BLaER1 treated with 17β-estradiol and CSF1 and Interleukin-3, amounts not matched to agents 10 nM and 100 nM (cell line): Measurements from ENCODE around the gene JAKMIP2.

Experiments
- H3K27ac ChIP-seq, 11 experiments: shearing (Covaris generic); formaldehyde crosslinking; 2 replicates each; pipeline ENCODE4 v1.8.1; 2022
- H3K27me3 ChIP-seq, 11 experiments: shearing (Covaris generic); formaldehyde crosslinking; 2 replicates each; pipeline ENCODE4 v1.8.1; 2022
- H3K36me3 ChIP-seq, 11 experiments: shearing (Covaris generic); formaldehyde crosslinking; 2 replicates each; pipeline ENCODE4 v1.8.1; 2022
- H3K4me1 ChIP-seq, 10 experiments: shearing (Covaris generic); formaldehyde crosslinking; 2 replicates each; pipeline ENCODE4 v1.8.1; 2022
- H3K4me2 ChIP-seq, 11 experiments: shearing (Covaris generic); formaldehyde crosslinking; 2 replicates each; pipeline ENCODE4 v1.8.1; 2022
- H3K4me3 ChIP-seq, 10 experiments: shearing (Covaris generic); formaldehyde crosslinking; 2 replicates each; pipeline ENCODE4 v1.8.1; 2022
- H3K9ac ChIP-seq, 11 experiments: shearing (Covaris generic); formaldehyde crosslinking; 2 replicates each; pipeline ENCODE4 v1.8.1; 2022
- H3K9me3 ChIP-seq, 11 experiments: shearing (Covaris generic); formaldehyde crosslinking; replicated peaks in 1 of 11; 2 replicates each; pipeline ENCODE4 v1.8.1; 2022
- H4K20me1 ChIP-seq, 11 experiments: shearing (Covaris generic); formaldehyde crosslinking; 2 replicates each; pipeline ENCODE4 v1.8.1; 2022
- Cebpa-rat ChIP-seq, 11 experiments: shearing (Covaris generic); IDR thresholded peaks; 2 replicates each; pipeline ENCODE4 v1.8.1; 2022

The JAKMIP2 gene

GRCh38 chr5:147780924-147781573 lies 1.5 kb downstream of the JAKMIP2 start:
- Histone ChIP-seq H3K27ac (peak overlapping the region; percentile 35 to 91 (median 85); a peak in 16 of 22 replicates), H3K36me3 (peaks cover 7 to 22% (median 13%) of the 10 kb centered on the region in 11 experiments; a peak in 20 of 22 replicates), H3K27me3 (no peaks in the 10 kb centered on the region), H3K9ac (peak overlapping the region; percentile 81 to 89 (median 83)), H4K20me1 (peaks cover 0 to 50% (median 0%) of the 10 kb centered on the region in 11 experiments; a peak in 5 of 22 replicates), H3K4me1 (peaks cover 23 to 54% (median 30%) of the 10 kb centered on the region in 10 experiments), H3K9me3 (peaks cover 10 to 16% (median 13%) of the 10 kb centered on the region in 11 experiments), H3K4me3 (peak overlapping the region; percentile 70 to 86 (median 75)), H3K4me2 (peak overlapping the region; percentile 68 to 98 (median 85))
- no peak for TF ChIP-seq Cebpa-rat (IDR thresholded peaks at IDR 0.05)

GRCh38 chr5:147779694-147780093 lies 2.8 kb downstream of the JAKMIP2 start:
- Histone ChIP-seq H3K27me3 (no peaks in the 10 kb centered on the region), H3K36me3 (peaks cover 8 to 35% (median 14%) of the 10 kb centered on the region in 11 experiments; a peak in 20 of 22 replicates), H3K4me2 (peak overlapping the region; percentile 68 to 98 (median 85); a peak in 19 of 22 replicates), H3K9me3 (peaks cover 11 to 23% (median 19%) of the 10 kb centered on the region in 11 experiments), H3K4me3 (peak overlapping the region in 4 of 10 experiments; percentile 74 to 82 (median 75); a peak in 8 of 20 replicates), H4K20me1 (peaks cover 0 to 64% (median 0%) of the 10 kb centered on the region in 11 experiments; a peak in 6 of 22 replicates), H3K4me1 (peaks cover 23 to 60% (median 30%) of the 10 kb centered on the region in 10 experiments), H3K9ac (peak overlapping the region in 3 of 11 experiments; percentile 81 to 83 (median 83); a peak in 6 of 22 replicates), H3K27ac (peak overlapping the region in 3 of 11 experiments; percentile 61 to 87 (median 82); a peak in 6 of 22 replicates)
- no peak for TF ChIP-seq Cebpa-rat (IDR thresholded peaks at IDR 0.05)

- Histone ChIP-seq H4K20me1 (peaks cover 0 to 91% (median 0%) of the 10 kb centered on the region in 11 experiments; a peak in 9 of 22 replicates), H3K27me3 (no peaks in the 10 kb centered on the region), H3K36me3 (peaks cover 8 to 59% (median 14%) of the 10 kb centered on the region in 11 experiments; a peak in 20 of 22 replicates), H3K27ac (no peak overlapping the region), H3K9ac (no peak overlapping the region), H3K4me3 (peak overlapping the region in 2 of 10 experiments; percentile 19 to 82; a peak in 2 of 20 replicates), H3K4me1 (peaks cover 15 to 66% (median 24%) of the 10 kb centered on the region in 10 experiments; a peak in 19 of 20 replicates), H3K4me2 (peak overlapping the region in 2 of 11 experiments; percentile 85 to 89; a peak in 3 of 22 replicates), H3K9me3 (peaks cover 11 to 23% (median 19%) of the 10 kb centered on the region in 11 experiments)
- TF ChIP-seq Cebpa-rat (IDR thresholded peaks at IDR 0.05), result no peak
Observed at GRCh38 chr5:147776989-147777388, 5.5 kb downstream of the JAKMIP2 start.

GRCh38 chr5:147773587-147773986 lies 8.9 kb downstream of the JAKMIP2 start:
- no peak overlapping the region for H3K27ac ChIP-seq
- H3K9me3 ChIP-seq, result peaks cover 11 to 23% (median 19%) of the 10 kb centered on the region in 11 experiments
- no peak for TF ChIP-seq Cebpa-rat (IDR thresholded peaks at IDR 0.05)
- H3K4me2 ChIP-seq, result peak overlapping the region in 2 of 11 experiments; percentile 45 to 65; a peak in 4 of 22 replicates
- no peak overlapping the region for H3K4me3 ChIP-seq
- peaks cover 0 to 88% (median 0%) of the 10 kb centered on the region in 10 experiments; a peak in 5 of 20 replicates for H3K4me1 ChIP-seq
- H4K20me1 ChIP-seq, result peaks cover 0 to 100% (median 0%) of the 10 kb centered on the region in 11 experiments; a peak in 10 of 22 replicates
- H3K36me3 ChIP-seq, result peaks cover 8 to 91% (median 14%) of the 10 kb centered on the region in 11 experiments; a peak in 20 of 22 replicates
- no peak overlapping the region for H3K9ac ChIP-seq
- H3K27me3 ChIP-seq, result no peaks in the 10 kb centered on the region

GRCh38 chr5:147773139-147773538 lies 9.4 kb downstream of the JAKMIP2 start:
- no peak overlapping the region for H3K27ac ChIP-seq
- peaks cover 11 to 23% (median 19%) of the 10 kb centered on the region in 11 experiments for H3K9me3 ChIP-seq
- peak overlapping the region in 2 of 11 experiments; percentile 45 to 65; a peak in 4 of 22 replicates for H3K4me2 ChIP-seq
- no peak overlapping the region for H3K4me3 ChIP-seq
- no peak for TF ChIP-seq Cebpa-rat (IDR thresholded peaks at IDR 0.05)
- H3K36me3 ChIP-seq, result peaks cover 8 to 96% (median 14%) of the 10 kb centered on the region in 11 experiments; a peak in 20 of 22 replicates
- H4K20me1 ChIP-seq, result peaks cover 0 to 100% (median 0%) of the 10 kb centered on the region in 11 experiments; a peak in 10 of 22 replicates
- H3K27me3 ChIP-seq, result no peaks in the 10 kb centered on the region
- H3K4me1 ChIP-seq, result peaks cover 0 to 88% (median 0%) of the 10 kb centered on the region in 10 experiments; a peak in 5 of 20 replicates
- no peak overlapping the region for H3K9ac ChIP-seq

- peak overlapping the region in 2 of 11 experiments; percentile 19 to 32; a peak in 3 of 22 replicates for H3K4me2 ChIP-seq
- no peak overlapping the region for H3K27ac ChIP-seq
- peaks cover 0 to 100% (median 7%) of the 10 kb centered on the region in 11 experiments; a peak in 10 of 22 replicates for H4K20me1 ChIP-seq
- TF ChIP-seq Cebpa-rat (IDR thresholded peaks at IDR 0.05), result no peak
- no peaks in the 10 kb centered on the region for H3K9me3 ChIP-seq
- peaks cover 0 to 78% (median 0%) of the 10 kb centered on the region in 10 experiments; a peak in 4 of 20 replicates for H3K4me1 ChIP-seq
- H3K27me3 ChIP-seq, result no peaks in the 10 kb centered on the region
- peaks cover 0 to 90% (median 0%) of the 10 kb centered on the region in 11 experiments; a peak in 6 of 22 replicates for H3K36me3 ChIP-seq
- H3K4me3 ChIP-seq, result no peak overlapping the region
- H3K9ac ChIP-seq, result no peak overlapping the region
Observed at GRCh38 chr5:147767048-147767447, 15.5 kb downstream of the JAKMIP2 start.

GRCh38 chr5:147763791-147764525 lies 18.6 kb downstream of the JAKMIP2 start:
- Histone ChIP-seq H3K4me2 (peak overlapping the region in 2 of 11 experiments; percentile 45 to 49; a peak in 4 of 22 replicates), H3K9ac (no peak overlapping the region), H3K27ac (no peak overlapping the region), H3K36me3 (peaks cover 0 to 85% (median 0%) of the 10 kb centered on the region in 11 experiments; a peak in 6 of 22 replicates), H3K27me3 (no peaks in the 10 kb centered on the region), H4K20me1 (peaks cover 0 to 100% (median 7%) of the 10 kb centered on the region in 11 experiments; a peak in 11 of 22 replicates), H3K4me3 (no peak overlapping the region), H3K9me3 (no peaks in the 10 kb centered on the region), H3K4me1 (peaks cover 0 to 85% (median 0%) of the 10 kb centered on the region in 10 experiments; a peak in 4 of 20 replicates)
- TF ChIP-seq Cebpa-rat (IDR thresholded peaks at IDR 0.05), result no peak
